GM19395 (cell line): Measurements from ENCODE around the gene DHX58.

ENCODE experiments used
- ATAC-seq: cut with Tn5 transposase; IDR thresholded peaks from one replicate; pipeline ENCODE4 v1.9.1; 2021; ENCODE audit warnings: mild to moderate bottlenecking, moderate library complexity; ENCODE audit not compliant: unreplicated experiment

The DHX58 gene

DNA sequence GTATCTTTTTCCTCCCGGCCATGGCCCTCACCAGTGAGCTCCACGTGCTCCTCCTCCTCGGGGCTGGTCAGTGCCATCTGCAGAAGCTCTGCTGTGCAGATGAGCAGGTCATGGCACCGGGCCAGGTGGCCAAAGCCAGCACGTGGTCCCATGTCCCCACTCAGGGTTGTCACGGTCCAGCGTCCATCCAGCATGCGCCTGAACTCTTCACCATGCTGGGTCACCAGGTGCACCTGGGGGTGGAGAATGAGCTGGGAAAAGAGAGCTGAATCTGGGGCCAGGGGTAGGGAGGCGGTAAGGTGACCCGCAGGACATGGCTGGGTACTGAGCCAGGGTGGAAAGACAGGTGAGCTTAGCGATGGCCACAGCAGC lies 1.3 kb downstream of the DHX58 start:
- ATAC-seq = no peak

- no peak for ATAC-seq
Observed at GRCh38 chr17:42110301-42111264, 1.9 kb downstream of the DHX58 start.

DNA sequence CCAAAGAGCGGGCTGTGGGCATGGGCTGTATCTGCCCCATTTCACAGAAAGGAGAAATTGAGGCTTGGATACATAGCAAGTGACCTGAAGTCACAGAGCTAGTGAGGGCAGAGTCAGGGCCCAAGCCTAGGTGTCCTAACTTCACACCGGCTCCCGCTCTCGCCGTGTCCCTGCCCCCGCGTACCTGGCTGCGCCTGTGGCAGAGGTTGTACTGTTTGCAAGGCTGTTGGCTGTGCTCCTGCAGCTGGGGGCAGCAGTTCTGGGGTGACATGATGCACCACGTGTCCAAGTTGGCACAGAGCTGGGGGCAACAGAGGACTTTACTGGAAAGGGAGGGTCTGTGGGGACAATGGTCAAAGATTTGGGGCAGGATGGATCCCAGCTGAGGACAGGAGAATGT lies 3.4 kb downstream of the DHX58 start:
- ATAC-seq = no peak

- no peak for ATAC-seq
Observed at GRCh38 chr17:42107597-42108576, 4.6 kb downstream of the DHX58 start.

GRCh38 chr17:42107124-42107523 lies 5.4 kb downstream of the DHX58 start:
- ATAC-seq = no peak

- no peak for ATAC-seq
Observed at GRCh38 chr17:42106009-42106408, 6.5 kb downstream of the DHX58 start.

DNA sequence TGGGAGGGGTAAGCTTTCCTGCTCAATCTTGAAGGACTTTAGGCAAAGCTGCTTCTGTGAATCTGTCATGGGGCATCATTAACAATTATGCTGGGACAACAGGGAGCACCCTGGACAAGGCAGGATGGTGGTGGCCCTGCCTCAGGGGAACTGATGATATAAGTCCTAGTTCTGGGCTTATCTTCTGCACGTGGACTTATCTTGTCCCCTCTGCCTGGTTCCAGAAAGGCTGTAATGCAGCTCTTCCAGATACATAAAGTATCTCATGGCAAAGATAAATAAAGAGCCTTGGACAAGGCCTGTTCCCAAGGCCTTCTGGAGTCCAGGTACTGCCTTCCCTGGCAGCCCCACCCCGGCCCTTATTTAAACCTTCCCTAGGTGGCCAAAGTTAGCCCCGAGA lies 8.2 kb downstream of the DHX58 start:
- ATAC-seq = no peak

- ATAC-seq = no peak
Observed at GRCh38 chr17:42103221-42103954, 9.1 kb downstream of the DHX58 start.

DNA sequence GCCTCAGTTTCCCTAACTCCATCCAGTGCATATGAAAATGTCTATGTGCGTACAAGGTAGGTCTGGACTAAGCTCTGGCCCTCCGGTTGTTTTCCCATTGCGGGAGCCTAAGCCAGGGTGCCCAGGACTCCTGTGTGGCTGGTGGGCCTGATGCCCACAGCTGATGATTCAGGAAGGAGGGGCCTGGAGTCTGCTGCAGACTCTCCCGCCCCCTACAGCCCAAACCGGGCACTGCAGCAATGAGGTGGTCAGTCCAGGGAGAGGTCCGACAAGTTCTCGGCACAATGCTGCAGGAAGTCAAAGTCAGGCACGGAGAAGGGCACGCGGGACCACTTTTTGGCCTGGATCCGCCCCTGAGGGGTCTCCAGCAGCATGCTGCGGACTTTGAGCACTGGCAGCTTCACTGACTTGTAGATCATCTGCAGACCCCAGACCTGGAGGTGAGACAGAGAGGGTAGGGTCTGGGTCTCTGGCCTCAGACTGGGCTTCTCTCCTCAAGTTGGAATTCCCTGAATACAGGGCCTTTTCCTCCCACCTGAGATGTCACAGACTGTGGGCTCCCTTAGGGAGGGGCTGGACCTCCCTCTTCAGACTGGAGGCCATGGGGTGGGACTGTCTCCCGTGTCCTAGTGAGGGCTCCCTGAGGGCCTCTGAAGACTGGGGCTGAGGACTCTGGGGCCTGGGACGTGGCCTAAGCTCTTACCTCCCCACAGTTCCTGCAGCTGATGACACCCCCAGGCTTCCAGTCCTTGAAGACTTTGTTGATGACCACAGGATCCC lies 10.8 kb downstream of the DHX58 start:
- no peak for ATAC-seq

GRCh38 chr17:42098730-42099399 lies 13.6 kb downstream of the DHX58 start:
- ATAC-seq = no peak

- ATAC-seq = no peak
Observed at GRCh38 chr17:42097691-42098631, 14.6 kb downstream of the DHX58 start, which contains the start of gene ZNF385C. ZNF385C (minus strand) TSS chr17:42098473; CDS start chr17:42063056, 35,417 bp downstream.

DNA sequence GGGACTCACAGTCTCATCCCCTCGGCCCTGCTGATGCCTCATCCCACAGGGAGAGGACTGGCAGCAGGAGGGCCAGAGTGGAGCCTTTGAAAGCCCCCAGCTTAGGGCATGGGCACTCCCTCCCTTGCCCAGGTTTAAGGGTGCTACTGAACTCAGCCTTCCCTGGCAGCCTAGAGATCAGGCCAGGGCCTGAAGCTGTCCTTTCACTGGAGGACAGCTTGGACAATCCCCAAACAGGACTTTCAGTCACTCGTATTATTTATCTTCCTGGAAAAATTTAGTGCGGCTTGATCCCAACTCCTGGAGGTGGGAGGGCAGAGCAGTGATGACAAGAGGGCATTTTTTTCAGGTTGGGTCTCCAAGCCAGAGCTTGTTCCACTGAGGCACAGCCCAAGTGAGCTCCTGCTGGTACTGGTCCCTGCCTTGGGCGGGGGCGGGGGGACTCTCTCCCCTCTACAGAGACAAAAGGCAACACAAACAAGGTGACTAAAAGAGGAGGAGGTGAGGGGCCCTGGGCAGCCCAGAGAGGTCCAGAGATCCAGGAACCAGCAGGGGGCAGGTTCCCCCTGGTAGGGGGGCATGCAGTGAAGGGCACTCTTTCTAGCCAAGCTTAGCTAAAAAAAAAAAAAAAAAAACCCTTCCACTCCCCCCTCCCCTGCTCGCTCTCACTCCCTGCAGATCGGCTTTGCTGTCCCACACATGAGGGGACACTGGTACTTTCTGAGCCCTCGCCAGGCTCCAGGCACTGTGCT lies 16.0 kb downstream of the DHX58 start:
- ATAC-seq = no peak

DNA sequence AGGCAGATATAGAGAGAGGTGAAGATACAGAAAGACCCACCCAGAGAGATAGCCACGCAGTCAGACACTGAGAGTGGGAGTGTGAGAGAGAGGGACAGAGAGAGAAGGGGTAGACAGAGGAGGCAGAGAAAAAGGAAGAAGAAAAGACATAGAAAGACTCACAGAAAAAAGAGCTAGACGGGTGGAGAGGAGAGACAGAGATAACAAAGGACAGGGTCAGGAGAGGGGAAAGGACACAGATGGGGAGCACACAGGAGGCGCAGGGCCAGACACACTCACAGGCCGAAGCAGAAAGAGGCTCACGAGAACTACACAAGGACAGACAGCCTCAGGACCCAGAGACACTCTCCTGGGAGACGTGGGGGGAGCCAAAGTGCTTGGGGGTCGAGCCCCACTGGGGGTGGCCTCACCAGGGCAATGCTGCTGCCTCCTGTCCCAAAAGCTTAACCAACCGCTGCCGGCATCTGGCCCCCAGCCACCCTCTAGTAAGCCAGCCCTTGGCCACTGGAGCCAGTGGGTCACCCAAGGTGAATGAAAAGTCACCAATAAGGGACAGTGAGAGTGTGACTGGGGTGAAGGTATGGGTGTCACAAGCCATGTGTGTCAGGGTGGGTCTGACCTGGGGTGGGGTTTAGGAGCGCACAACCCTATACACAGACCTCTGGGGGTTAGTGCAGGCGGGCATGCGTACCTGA lies 18.0 kb downstream of the DHX58 start:
- ATAC-seq = no peak

- ATAC-seq = no peak
Observed at GRCh38 chr17:42092939-42093338, 19.6 kb downstream of the DHX58 start.

DNA sequence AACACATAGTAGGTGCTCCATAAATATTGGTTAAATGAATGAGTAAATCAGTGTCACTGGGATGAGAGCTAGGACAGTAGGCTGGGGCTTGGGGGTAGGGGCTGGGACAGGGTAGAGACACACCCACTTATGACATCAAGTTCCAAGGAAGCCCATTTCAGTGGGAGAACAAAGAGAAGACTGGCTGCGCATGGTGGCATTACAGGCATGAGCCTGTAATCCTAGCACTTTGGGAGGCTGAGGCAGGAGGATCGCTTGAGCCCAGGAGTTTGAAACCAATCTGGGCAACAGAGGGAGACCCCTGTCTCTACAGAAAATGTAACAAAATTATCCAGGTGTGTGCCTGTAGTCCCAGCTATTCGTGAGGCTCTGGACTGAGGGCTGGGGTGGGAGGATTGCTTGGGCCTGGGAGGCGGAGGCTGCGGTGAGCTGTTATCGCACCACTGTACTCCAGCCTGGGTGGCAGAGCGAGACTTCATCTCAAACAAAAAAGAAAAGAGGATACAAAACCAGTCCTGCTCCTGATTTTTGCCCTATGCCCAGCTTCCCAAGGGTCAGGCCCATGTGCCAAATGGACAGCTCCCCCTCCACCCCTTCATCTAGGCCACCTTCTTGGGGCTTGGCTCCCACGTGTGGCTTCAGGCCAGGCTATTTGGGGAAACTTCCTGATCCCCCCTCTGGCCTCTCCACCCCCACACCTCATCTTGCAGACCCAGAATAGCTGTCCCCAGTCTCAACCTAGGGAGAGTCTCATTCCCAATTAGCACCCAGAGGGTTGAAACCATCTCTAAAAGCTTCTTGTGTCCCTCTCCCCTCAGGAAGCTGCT lies 21.3 kb downstream of the DHX58 start:
- ATAC-seq = no peak

GRCh38 chr17:42088736-42089135 lies 23.8 kb downstream of the DHX58 start:
- ATAC-seq = no peak
